Activated naive CD4-positive, alpha-beta T cell treated with anti-CD3 and anti-CD28 coated beads for 36 hours (primary cell): ENCODE measurements around the gene PPM1L. TPM values are rescaled to one million over a fixed set of nuclear protein-coding genes. Genes with fewer than 3 reads are reported as not detected.
"Not testable (repeated sequence)": the region's sequence is repeated elsewhere in the genome, so short reads cannot be mapped to it uniquely, and the experiment has no call there.

Source experiments
- CTCF ChIA-PET: fragments of 350-600 bp; sonication (Branson Sonifier 250); formaldehyde crosslinking; loops from one replicate; lab custom pipeline; 2021; ENCODE audit warnings: antibody characterized with exemption; lab: Charles Lee
- DNase-seq: peaks from one replicate; pipeline ENCODE4 v3.0.0-alpha.2; 2020
- H3K27ac Mint-ChIP-seq: one replicate; pipeline ENCODE4 v1.8.0; 2021; ENCODE audit warnings: mild to moderate bottlenecking, mixed read lengths
- H3K27me3 Mint-ChIP-seq: one replicate; pipeline ENCODE4 v1.8.0; 2021; ENCODE audit warnings: low read depth, mixed read lengths
- H3K36me3 Mint-ChIP-seq: one replicate; pipeline ENCODE4 v1.8.0; 2021; ENCODE audit warnings: low read depth, mixed read lengths
- H3K4me1 Mint-ChIP-seq: one replicate; pipeline ENCODE4 v1.8.0; 2021; ENCODE audit warnings: low read depth, mixed read lengths
- H3K4me3 Mint-ChIP-seq: one replicate; pipeline ENCODE4 v1.8.0; 2021; ENCODE audit warnings: mild to moderate bottlenecking, moderate library complexity, mixed read lengths
- H3K9me3 Mint-ChIP-seq: one replicate; pipeline ENCODE4 v1.8.0; 2021; ENCODE audit warnings: mixed read lengths
- intact Hi-C: fragments of 100-400 bp; cut with micrococcal nuclease; formaldehyde crosslinking; loops from one replicate; pipeline ENCODE4 v1.15.1; 2023
- total RNA-seq, 2 experiments: library from RNA; stranded (reverse); gene quantifications; one replicate each; pipeline ENCODE4 v1.2.3, GENCODE V29; 2021

PPM1L gene
- total RNA-seq, 2 experiments from 2014 or later, result 2.1 TPM

GRCh38 chr3:160982491-160982890, 226.5 kb downstream of the PPM1L start:
- no peak overlapping the region for H3K27ac Mint-ChIP-seq
- intact Hi-C loops, result no loop called here

GRCh38 chr3:160983900-160984299, 227.9 kb downstream of the PPM1L start:
- CTCF ChIA-PET, H3K4me3 Mint-ChIP-seq, intact Hi-C loops, H3K27ac Mint-ChIP-seq, DNase-seq, H3K36me3 Mint-ChIP-seq, H3K27me3 Mint-ChIP-seq: not testable (repeated sequence)
- Mint-ChIP-seq H3K4me1 (peaks cover 13% of the 10 kb centered on the region), H3K9me3 (peaks cover 10% of the 10 kb centered on the region)

More at GRCh38 chr3:160982491-160982890, 226.5 kb downstream of the PPM1L start:
- Mint-ChIP-seq H3K36me3 (peaks cover 1% of the 10 kb centered on the region), H3K4me1 (peaks cover 13% of the 10 kb centered on the region), H3K4me3 (no peak overlapping the region), H3K9me3 (peaks cover 10% of the 10 kb centered on the region), H3K27me3 (peaks cover 6% of the 10 kb centered on the region)
- no peak for DNase-seq
- CTCF ChIA-PET, result interaction anchor here (0.9 kb wide), 1 partner anchor 32 kb away, joined by 3 read pairs; no protein-coding TSS in a partner anchor

- Mint-ChIP-seq H3K4me3 (no peak overlapping the region), H3K27me3 (no peaks in the 10 kb centered on the region), H3K4me1 (peaks cover 3% of the 10 kb centered on the region), H3K27ac (no peak overlapping the region), H3K9me3 (peaks cover 10% of the 10 kb centered on the region), H3K36me3 (no peaks in the 10 kb centered on the region)
- intact Hi-C loops, result no loop called here
- DNase-seq, result no peak
- CTCF ChIA-PET, result no interaction called here
These were observed 230.0 kb downstream of the PPM1L start for GRCh38 chr3:160986069-160986468.

GRCh38 chr3:160987982-160988964, 232.2 kb downstream of the PPM1L start:
- Mint-ChIP-seq H3K4me3 (no peak overlapping the region), H3K27me3 (no peaks in the 10 kb centered on the region), H3K4me1 (no peaks in the 10 kb centered on the region), H3K36me3 (no peaks in the 10 kb centered on the region), H3K27ac (no peak overlapping the region), H3K9me3 (peaks cover 7% of the 10 kb centered on the region)
- DNase-seq, result no peak
- intact Hi-C loops, result no loop called here
- CTCF ChIA-PET, result interaction anchor here (1.6 kb wide), 1 partner anchor 287 kb away, joined by 5 read pairs; no protein-coding TSS in a partner anchor

- Mint-ChIP-seq H3K27me3 (no peaks in the 10 kb centered on the region), H3K4me3 (no peak overlapping the region), H3K36me3 (no peaks in the 10 kb centered on the region), H3K27ac (no peak overlapping the region), H3K4me1 (no peaks in the 10 kb centered on the region), H3K9me3 (no peaks in the 10 kb centered on the region)
- CTCF ChIA-PET, result no interaction called here
- DNase-seq, result no peak
- intact Hi-C loops, result no loop called here
These were observed 234.4 kb downstream of the PPM1L start for GRCh38 chr3:160990446-160990845.

GRCh38 chr3:160992712-160993111, 236.7 kb downstream of the PPM1L start:
- no peak for DNase-seq
- H3K27ac Mint-ChIP-seq, result no peak overlapping the region
- intact Hi-C loops, result no loop called here
- no peaks in the 10 kb centered on the region for H3K4me1 Mint-ChIP-seq
- H3K4me3 Mint-ChIP-seq, result no peak overlapping the region
- CTCF ChIA-PET, result no interaction called here
- H3K9me3 Mint-ChIP-seq, result no peaks in the 10 kb centered on the region
- no peaks in the 10 kb centered on the region for H3K36me3 Mint-ChIP-seq
- H3K27me3 Mint-ChIP-seq, result no peaks in the 10 kb centered on the region

- H3K27me3 Mint-ChIP-seq, result no peaks in the 10 kb centered on the region
- intact Hi-C loops, result no loop called here
- no peak for DNase-seq
- H3K36me3 Mint-ChIP-seq, result no peaks in the 10 kb centered on the region
- no peak overlapping the region for H3K4me3 Mint-ChIP-seq
- CTCF ChIA-PET, result no interaction called here
- H3K9me3 Mint-ChIP-seq, result no peaks in the 10 kb centered on the region
- peaks cover 3% of the 10 kb centered on the region for H3K4me1 Mint-ChIP-seq
- H3K27ac Mint-ChIP-seq, result no peak overlapping the region
These were observed 240.8 kb downstream of the PPM1L start for GRCh38 chr3:160996811-160997210.

GRCh38 chr3:160998581-160998980, 242.6 kb downstream of the PPM1L start:
- no peak for DNase-seq
- intact Hi-C loops, result no loop called here
- CTCF ChIA-PET, result no interaction called here
- Mint-ChIP-seq H3K36me3 (no peaks in the 10 kb centered on the region), H3K27me3 (no peaks in the 10 kb centered on the region), H3K27ac (no peak overlapping the region), H3K9me3 (no peaks in the 10 kb centered on the region), H3K4me1 (peaks cover 3% of the 10 kb centered on the region), H3K4me3 (no peak overlapping the region)

GRCh38 chr3:160999274-160999673, 243.2 kb downstream of the PPM1L start:
- no peak overlapping the region for H3K27ac Mint-ChIP-seq
- intact Hi-C loops, result no loop called here
- H3K27me3 Mint-ChIP-seq, result no peaks in the 10 kb centered on the region
- H3K4me1 Mint-ChIP-seq, result peaks cover 3% of the 10 kb centered on the region
- no peak for DNase-seq
- H3K9me3 Mint-ChIP-seq, result no peaks in the 10 kb centered on the region
- no peak overlapping the region for H3K4me3 Mint-ChIP-seq
- H3K36me3 Mint-ChIP-seq, result no peaks in the 10 kb centered on the region
- CTCF ChIA-PET, result interaction anchor here (0.9 kb wide), 1 partner anchor 16 kb away, joined by 4 read pairs; no protein-coding TSS in a partner anchor

- no peak for DNase-seq
- CTCF ChIA-PET, result interaction anchor here (0.6 kb wide), 1 partner anchor 264 kb away, joined by 3 read pairs; no protein-coding TSS in a partner anchor
- Mint-ChIP-seq H3K4me1 (no peaks in the 10 kb centered on the region), H3K4me3 (no peak overlapping the region), H3K36me3 (no peaks in the 10 kb centered on the region), H3K9me3 (peaks cover 4% of the 10 kb centered on the region), H3K27me3 (no peaks in the 10 kb centered on the region), H3K27ac (no peak overlapping the region)
- intact Hi-C loops, result no loop called here
These were observed 252.1 kb downstream of the PPM1L start for GRCh38 chr3:161008086-161008485.

GRCh38 chr3:161010151-161010550, 254.1 kb downstream of the PPM1L start:
- CTCF ChIA-PET, H3K27ac Mint-ChIP-seq, H3K9me3 Mint-ChIP-seq, DNase-seq, H3K36me3 Mint-ChIP-seq, H3K4me3 Mint-ChIP-seq, intact Hi-C loops, H3K4me1 Mint-ChIP-seq, H3K27me3 Mint-ChIP-seq: not testable (repeated sequence)

GRCh38 chr3:161014843-161015749, 259.1 kb downstream of the PPM1L start:
- DNase-seq, result no peak
- CTCF ChIA-PET, result interaction anchor here (1.1 kb wide), 1 partner anchor 15 kb away, joined by 4 read pairs; no protein-coding TSS in a partner anchor
- no peak overlapping the region for H3K4me3 Mint-ChIP-seq
- H3K4me1 Mint-ChIP-seq, result no peaks in the 10 kb centered on the region
- H3K9me3 Mint-ChIP-seq, result peaks cover 5% of the 10 kb centered on the region
- no peaks in the 10 kb centered on the region for H3K27me3 Mint-ChIP-seq
- intact Hi-C loops, result no loop called here
- H3K27ac Mint-ChIP-seq, result no peak overlapping the region
- H3K36me3 Mint-ChIP-seq, result peaks cover 2% of the 10 kb centered on the region
